Fibroblast of villous mesenchyme (primary cell): Measurements from ENCODE around the gene NDUFA9. TPM values are rescaled to one million over a fixed set of nuclear protein-coding genes. Genes with fewer than 3 reads are reported as not detected.

Experiments
- DNase-seq: peaks from one replicate; pipeline ENCODE4 v3.0.0-alpha.2; 2010; ENCODE audit warnings: low read depth
- H3K4me3 ChIP-seq: 2 replicates; pipeline ENCODE4 v1.5.1; 2011; ENCODE audit warnings: low read depth, mild to moderate bottlenecking, low read length
- CTCF ChIP-seq: IDR thresholded peaks from 2 replicates; pipeline ENCODE4 v1.5.1; 2012; ENCODE audit warnings: low read depth, mild to moderate bottlenecking, low read length; ENCODE audit not compliant: insufficient read depth
- total RNA-seq: library from RNA; depleted of rRNA; stranded (reverse); fragments of >200 nt; gene quantifications from 2 replicates; pipeline ENCODE4 v1.2.3, GENCODE V29; 2012

NDUFA9 gene
- total RNA-seq, 1 donor = 54.0 TPM

GRCh38 chr12:4645023-4645422, 3.9 kb upstream of the NDUFA9 start:
- TF ChIP-seq CTCF = no peak

GRCh38 chr12:4648104-4648500, 812 bp upstream of the NDUFA9 start:
- DNase-seq = peak; percentile 31
- TF ChIP-seq CTCF = no peak

More at GRCh38 chr12:4645023-4645422, 3.9 kb upstream of the NDUFA9 start:
- H3K4me3 ChIP-seq = no peak overlapping the region
- no peak for DNase-seq

GRCh38 chr12:4649358-4649661, 396 bp downstream of the NDUFA9 start:
- peak overlapping the region; percentile 76 for H3K4me3 ChIP-seq
- no peak for DNase-seq
- no peak for TF ChIP-seq CTCF

More at GRCh38 chr12:4648104-4648500, 812 bp upstream of the NDUFA9 start:
- H3K4me3 ChIP-seq = peak overlapping the region; percentile 76

- H3K4me3 ChIP-seq = no peak overlapping the region
- no peak for TF ChIP-seq CTCF
- no peak for DNase-seq
Observed at GRCh38 chr12:4653257-4653656, 4.3 kb downstream of the NDUFA9 start.

- TF ChIP-seq CTCF = no peak
- no peak overlapping the region for H3K4me3 ChIP-seq
- no peak for DNase-seq
Observed at GRCh38 chr12:4653691-4654090, 4.8 kb downstream of the NDUFA9 start.

GRCh38 chr12:4663971-4664505, 15.1 kb downstream of the NDUFA9 start:
- TF ChIP-seq CTCF = no peak
- no peak overlapping the region for H3K4me3 ChIP-seq
- peak; percentile 48 for DNase-seq

- DNase-seq = no peak
- no peak for TF ChIP-seq CTCF
- H3K4me3 ChIP-seq = no peak overlapping the region
Observed at GRCh38 chr12:4665236-4665635, 16.3 kb downstream of the NDUFA9 start.
